Dedifferentiated amniotic fluid mesenchymal stem cell (primary cell): ENCODE data around the gene FOXD1.
"Not testable (repeated sequence)": the region's sequence is repeated elsewhere in the genome, so short reads cannot be mapped to it uniquely, and the experiment has no call there.

Source experiments
- DNase-seq: peaks from one replicate; pipeline ENCODE4 v3.0.0-alpha.2; 2016; ENCODE audit errors: extremely low spot score

Gene FOXD1

DNA sequence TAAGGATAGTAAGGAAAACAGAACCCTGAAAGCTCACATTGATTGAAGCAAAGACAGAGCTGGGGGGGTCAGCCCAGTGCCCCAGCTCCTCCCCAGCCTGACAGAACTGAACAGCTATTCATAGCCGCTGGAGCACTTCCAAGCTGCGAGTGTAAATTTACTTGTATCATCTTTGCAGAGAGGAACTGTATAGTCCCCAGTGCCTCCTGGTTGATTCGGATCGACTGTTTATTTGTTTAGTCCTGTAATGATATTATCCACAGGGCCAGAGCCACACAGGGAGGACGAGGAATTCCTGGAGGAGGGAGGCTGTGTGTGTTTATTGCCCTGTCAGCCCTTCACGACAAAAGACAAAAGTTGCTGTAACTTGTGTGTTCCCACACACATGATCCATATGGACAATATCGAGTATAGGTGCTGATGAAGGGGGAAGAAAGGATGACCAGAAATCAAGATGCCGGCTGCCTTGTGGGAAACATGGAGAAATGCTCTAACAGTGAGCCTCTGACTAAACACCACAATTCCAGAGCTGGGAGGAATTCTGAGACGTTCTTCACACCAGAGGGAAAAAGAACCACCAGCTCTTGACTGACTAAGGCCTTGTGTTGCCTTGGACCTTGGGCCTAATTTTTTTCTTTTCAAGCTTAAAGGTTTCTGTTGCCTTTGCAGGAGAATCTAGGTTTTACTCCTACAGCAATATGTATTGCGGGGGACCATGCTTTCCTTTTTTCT, 31.1 kb downstream of the FOXD1 start:
- no peak for DNase-seq

DNA sequence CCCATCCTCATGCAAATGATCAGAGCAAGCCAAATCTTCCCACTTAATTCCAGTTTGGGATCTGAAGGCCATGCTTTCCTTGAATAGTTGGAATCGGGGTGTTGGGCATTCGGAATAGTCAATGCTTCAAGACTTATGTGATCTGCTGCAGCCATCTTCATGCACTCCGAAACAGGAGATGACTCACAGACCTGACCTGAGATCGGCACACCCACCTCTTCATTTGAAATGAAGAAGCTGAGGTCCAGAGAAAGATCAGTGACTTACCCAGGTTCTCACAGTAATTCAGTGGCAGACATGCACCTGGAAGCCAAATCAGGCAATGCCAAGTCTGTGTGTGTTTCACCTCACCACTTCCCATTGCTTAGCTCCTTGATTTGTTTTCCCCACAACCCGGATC, 33.0 kb downstream of the FOXD1 start:
- DNase-seq, result no peak

DNA sequence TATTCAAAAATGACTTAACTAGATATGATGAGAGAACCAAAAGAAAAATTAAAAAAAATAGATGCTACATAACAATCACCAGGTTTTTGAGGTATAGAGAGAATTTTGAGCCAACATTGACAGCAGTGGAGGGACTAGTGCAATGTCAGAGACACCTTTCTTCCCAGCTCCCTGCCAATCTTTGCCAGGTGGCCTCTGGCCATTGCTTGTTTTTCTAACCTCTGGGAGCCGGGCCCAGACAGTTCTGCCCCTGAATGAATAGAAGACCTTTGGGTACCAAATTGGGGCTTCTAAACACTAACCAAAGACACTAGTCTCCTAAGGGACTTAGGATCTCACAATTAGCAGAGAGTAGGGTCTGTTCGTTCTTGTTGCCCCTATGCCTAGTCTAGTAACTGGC, 33.4 kb downstream of the FOXD1 start:
- no peak for DNase-seq

DNA sequence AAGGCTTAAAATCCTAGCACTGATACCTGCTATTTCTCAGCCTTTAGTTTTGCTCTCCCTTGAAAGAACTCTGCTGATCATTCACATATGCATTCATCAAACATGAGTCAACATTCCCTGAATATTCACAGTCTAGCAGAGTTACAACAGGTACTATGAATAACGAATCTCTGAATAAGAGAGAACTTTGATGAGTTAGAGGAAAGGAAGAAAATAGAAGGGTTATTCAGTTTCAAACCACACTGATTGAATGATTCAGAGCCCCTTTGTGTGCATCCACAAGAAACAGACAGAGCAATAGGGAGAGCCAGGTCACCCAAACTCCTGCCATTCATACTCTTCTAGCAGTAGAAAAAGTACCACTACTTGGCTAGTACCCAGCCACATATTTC, 36.0 kb downstream of the FOXD1 start:
- DNase-seq, result no peak

DNA sequence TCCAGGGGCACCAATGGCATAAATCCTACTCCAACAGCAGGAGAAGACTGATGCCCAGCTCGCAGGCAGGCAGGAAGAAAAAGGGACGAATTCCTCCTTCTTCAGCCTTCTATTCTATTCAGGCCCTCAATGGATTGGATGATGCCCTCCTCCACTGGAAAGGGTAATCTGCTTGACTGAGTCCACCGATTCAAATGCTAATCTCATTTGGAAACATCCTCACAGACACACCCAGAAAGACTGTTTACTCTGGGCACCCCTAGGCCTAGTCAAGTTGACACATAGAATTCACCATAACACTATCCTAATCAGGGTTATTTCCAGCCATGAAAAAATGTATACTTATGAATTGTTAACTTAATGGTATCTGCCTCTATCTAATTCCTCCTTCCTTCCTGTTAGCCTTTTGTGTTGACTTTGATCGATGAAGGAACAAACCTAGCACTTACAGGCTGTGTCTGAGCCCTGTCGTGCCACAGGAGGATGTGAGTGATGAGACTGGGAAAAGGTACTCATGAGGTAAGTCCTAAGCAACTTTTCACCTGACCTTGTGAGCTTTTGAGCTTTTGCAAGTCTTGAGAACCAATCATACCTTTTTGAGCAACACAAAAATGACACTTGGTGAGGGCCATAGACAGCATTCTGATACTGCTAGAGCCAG, 36.5 kb downstream of the FOXD1 start:
- DNase-seq, result no peak

DNA sequence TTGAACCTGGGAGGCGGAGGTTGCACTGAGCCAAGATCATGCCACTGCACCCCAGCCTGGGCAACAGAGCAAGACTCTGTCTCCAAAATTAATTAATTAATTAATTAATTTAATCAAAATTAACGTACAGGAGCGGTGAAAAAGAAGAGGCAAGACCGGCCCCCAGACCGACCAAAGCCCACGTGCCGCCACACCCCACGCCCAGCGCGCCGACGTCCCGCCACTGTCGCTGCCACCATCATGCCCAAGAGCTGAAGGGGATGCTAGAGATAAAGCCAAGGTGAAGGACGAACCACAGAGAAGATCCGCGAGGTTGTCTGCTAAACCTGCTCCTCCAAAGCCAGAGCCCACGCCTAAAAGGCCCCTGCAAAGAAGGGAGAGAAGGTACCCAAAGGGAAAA, 38.6 kb downstream of the FOXD1 start:
- not testable (repeated sequence) for DNase-seq

DNA sequence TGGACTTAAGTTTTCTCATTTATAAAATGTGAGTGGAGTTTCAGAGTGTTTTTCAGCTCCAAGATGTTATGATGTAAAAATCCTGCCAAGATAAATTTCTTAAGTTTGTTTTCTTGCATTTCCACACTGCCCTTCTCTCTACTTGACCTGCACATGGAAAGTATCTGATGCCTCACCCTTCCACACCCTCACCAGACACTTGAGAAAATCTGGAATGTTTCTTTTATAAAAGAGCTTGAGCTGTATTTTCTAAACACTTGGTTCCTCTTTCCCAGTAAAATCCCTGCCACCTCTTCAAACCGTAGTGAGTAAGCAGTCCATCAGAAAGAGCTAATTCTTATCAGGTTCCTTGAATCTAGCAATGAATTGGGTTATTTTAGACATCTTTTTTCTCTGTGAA, 42.9 kb downstream of the FOXD1 start:
- DNase-seq, result no peak

DNA sequence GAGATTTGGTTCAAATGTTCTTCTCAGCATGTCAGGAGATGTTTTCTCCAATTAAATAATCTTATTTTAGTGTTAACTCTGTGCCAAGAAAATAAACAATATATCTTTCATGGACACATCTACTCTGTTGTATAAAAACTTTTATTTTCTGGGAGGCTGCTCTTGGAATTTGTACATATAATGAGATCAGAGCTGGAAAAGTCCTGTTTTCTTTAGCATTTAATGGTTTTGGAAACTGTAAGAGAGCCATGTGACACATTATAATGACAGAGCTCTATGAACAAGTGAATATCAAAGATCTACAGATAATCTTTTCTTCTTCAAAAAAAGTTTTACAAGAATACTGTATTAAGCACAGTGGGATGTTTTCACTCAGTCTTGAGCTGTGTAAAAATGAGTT, 48.8 kb downstream of the FOXD1 start:
- no peak for DNase-seq
